GM19023 (cell line): ENCODE data around the gene TGM5.
"Not testable (repeated sequence)": the region's sequence is repeated elsewhere in the genome, so short reads cannot be mapped to it uniquely, and the experiment has no call there.

Experiments
- ATAC-seq: cut with Tn5 transposase; IDR thresholded peaks from one replicate; pipeline ENCODE4 v1.9.1; 2021; ENCODE audit warnings: mild to moderate bottlenecking, moderate library complexity; ENCODE audit not compliant: unreplicated experiment

The TGM5 gene, protein sequence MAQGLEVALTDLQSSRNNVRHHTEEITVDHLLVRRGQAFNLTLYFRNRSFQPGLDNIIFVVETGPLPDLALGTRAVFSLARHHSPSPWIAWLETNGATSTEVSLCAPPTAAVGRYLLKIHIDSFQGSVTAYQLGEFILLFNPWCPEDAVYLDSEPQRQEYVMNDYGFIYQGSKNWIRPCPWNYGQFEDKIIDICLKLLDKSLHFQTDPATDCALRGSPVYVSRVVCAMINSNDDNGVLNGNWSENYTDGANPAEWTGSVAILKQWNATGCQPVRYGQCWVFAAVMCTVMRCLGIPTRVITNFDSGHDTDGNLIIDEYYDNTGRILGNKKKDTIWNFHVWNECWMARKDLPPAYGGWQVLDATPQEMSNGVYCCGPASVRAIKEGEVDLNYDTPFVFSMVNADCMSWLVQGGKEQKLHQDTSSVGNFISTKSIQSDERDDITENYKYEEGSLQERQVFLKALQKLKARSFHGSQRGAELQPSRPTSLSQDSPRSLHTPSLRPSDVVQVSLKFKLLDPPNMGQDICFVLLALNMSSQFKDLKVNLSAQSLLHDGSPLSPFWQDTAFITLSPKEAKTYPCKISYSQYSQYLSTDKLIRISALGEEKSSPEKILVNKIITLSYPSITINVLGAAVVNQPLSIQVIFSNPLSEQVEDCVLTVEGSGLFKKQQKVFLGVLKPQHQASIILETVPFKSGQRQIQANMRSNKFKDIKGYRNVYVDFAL

GRCh38 chr15:43266834-43267233 is at the start of gene TGM5:
TGM5 (minus strand) TSS chr15:43266928; CDS start chr15:43266849, 79 bp downstream.
- no peak for ATAC-seq

DNA sequence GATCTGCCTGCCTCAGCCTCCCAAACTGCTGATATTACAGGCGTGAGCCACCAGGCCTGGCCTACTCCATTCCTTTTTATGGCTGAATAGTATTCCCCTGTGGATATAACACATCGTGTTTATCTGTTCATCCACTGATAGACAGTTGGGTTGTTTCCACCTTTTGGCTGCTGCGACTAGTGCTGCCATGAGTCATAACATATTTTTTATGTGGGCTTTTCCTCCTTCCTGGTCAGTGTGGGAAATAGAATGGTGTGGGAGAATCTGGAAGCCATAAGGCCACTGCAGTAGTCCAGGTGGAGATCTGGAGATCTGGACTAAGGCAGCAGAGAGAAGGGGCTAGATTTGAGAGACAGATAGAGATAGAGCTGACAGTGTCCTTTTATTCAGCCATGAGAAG is 47.4 kb upstream of the TGM5 start:
- no peak for ATAC-seq

DNA sequence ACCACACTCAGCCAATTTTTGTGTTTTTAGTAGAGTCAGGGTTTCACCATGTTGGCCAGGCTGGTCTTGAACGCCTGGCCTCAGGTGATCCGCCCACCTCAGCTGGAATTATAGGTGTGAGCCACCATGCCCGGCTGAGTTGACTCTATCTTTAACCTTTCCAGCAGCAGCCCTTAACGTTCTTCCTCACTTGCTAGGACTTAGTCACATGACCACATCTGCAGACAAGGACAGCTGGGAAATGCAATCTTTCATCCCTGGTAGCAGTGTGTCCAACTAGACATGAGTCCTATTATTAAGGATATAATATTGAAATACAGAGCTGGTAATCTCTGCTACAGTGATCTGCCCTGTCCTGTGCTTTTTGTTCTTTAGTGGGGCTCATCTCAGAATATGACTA is 45.6 kb upstream of the TGM5 start:
- no peak for ATAC-seq

DNA sequence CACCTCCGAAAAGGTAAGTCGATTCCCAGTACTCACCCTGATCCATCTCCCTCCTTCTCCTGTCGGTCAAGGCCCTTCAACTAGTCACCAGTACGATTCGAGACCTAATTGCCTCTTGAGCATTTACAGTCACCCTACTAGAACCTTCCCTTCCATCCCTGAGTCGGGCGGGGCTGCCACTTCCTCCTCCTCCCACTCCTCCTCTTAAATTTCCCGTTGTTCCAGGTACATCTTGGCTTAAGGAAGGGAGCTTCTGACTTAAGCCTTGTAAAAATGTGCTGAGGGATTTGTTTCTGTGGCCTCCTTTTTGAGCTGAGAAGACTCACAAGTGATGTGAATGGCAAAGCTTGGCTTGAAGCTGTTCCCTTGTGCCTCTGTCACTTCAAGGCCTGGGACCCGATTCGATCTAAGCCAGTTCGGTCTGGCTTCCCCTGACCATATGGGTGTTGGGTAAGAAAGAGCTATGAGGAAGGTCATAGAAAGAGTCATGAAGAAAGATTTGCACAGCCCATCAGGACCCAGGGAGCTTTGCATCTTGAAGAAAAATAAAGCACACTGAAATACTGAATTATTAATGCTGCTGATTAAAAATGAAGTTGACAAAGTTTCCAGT is 35.6 kb upstream of the TGM5 start, which contains the start of gene TGM7:
TGM7 (minus strand) TSS at position 51 of the 613 bp plus-strand sequence.
- ATAC-seq: no peak

- no peak for ATAC-seq
Measured at GRCh38 chr15:43299884-43300283, 33.2 kb upstream of the TGM5 start.

GRCh38 chr15:43299411-43299810 is 32.7 kb upstream of the TGM5 start:
- ATAC-seq: no peak

DNA sequence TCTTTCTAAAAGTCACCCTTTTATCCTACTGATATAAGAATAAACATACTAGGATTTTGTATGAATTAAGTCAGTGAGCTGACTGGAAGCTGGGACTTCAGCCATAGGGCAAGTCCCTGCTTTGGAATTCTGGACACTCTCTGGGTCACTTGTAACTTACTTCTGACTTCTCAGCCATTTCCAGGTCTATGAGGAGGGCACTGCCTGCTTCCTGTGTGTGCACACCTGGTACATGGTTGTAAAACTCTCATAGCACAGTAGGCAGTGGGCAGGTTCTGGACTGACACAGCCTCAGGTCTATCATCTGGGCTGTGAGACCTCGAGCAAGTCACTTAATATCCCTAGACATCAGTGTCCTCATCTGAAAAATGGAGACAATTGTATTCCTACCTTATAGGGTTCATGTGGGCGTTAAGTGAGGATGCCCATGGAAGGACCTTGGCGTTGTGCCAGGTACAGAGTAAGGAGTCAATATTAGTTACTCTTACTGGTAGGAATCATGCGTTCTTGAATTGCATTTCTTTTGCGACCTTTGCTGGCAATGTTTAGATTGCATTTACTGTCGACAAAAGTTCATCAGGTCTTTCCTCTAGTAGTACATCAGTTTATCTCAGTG is 27.5 kb upstream of the TGM5 start:
- ATAC-seq: no peak

DNA sequence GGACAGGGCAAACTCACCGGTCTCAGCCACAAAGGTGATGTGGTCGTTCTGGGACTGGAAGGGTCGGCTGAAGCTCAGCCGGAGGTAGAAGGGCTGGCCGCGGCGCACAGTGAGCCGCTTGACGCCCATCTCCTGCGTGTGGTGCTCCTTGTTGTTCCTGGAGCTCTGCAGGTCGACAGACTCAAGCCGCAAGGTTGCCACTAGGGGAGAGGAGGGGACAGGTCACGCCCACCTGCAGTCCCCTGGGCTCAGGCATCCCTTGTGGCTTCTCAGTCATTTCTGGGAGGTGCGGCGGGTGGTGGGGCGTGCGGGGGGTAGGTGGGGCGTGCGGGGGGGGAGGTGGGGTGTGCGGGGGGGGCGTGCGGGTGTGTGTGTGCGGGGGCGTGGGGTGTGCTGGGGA is 26.7 kb upstream of the TGM5 start:
- ATAC-seq: no peak

DNA sequence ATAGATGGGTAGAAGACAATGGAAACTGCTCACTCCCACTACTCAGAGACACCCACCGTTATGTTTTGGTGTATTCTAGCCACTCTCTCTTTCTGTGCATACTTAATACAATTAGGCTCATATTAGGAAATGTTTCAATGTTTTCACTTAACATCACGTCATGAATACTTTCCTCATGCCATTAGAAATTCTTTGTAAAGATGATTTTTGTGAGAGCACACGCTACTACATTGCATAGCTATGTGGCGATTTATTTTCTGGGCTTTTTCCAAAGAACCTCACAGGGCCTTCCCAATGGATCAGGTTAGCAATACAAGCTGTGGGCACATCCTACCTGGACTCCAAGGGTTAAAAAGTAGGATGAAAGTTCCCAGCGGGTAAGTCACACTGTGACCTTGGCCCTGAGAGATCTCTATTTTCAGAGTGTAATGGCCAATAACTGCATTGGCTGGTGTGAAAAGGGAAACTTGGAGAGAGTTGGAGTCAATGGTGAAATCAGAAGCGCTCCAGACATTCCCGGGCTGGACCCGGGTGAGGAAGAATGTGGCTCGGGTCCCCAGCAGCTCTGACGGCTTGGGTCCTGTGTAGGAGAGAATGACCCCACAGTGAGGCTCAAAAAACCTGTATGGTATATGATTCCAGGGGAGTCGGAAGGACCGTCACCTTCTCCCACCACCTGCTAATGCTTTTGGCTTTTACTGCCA is 25.8 kb upstream of the TGM5 start:
- ATAC-seq: no peak

DNA sequence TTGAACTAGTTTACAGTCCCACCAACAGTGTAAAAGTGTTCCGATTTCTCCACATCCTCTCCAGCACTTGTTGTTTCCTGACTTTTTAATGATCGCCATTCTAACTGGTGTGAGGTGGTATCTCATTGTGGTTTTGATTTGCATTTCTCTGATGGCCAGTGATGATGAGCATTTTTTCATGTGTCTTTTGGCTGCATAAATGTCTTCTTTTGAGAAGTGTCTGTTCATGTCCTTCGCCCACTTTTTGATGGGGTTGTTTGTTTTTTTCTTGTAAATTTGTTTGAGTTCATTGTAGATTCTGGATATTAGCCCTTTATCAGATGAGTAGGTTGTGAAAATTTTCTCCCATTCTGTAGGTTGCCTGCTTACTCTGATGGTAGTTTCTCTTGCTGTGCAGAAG is 22.9 kb upstream of the TGM5 start:
- not testable (repeated sequence) for ATAC-seq

DNA sequence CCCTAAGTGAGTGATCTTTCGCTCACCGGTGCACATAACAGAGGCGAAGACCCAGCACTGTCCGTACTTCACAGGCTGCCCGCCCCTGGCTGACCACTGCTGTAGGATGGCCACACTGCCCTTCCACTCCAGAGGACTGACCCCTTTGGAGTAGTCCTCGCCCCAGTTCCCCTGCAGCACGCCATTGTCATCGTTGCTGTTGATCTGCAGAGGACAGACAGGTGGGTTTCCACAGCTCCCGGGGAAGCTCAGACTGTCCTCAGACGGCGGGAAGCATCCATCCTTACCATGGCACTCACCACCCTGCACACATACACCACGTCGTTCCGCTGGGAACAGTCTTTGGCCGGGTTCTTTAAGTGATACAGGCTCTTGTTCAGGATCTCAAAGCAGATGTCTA is 20.5 kb upstream of the TGM5 start:
- ATAC-seq: no peak

- ATAC-seq: no peak
Measured at GRCh38 chr15:43286074-43286473, 19.3 kb upstream of the TGM5 start.

DNA sequence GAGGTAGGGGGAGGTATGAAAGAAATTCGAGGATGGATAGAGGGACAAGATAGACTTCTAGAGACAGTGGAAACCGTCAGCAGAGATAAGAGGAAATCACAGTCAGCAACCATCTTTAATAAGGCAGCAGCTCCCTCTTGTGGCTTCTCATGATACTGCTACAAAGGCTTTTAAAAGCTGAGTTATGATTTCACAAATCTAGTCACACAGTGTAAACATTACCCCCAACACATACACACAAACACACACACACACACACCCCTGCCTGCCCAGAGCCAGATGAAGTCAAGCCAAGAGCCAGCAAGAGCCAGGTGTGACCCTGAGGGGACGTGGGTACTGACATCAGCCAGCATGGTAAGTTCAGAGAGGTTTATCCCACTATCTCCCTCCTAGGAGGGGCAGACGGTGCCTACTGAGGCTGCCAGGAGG is 18.9 kb upstream of the TGM5 start:
- no peak for ATAC-seq

GRCh38 chr15:43283526-43283925 is 16.8 kb upstream of the TGM5 start:
- no peak for ATAC-seq

- ATAC-seq: no peak
Measured at GRCh38 chr15:43281926-43282602, 15.3 kb upstream of the TGM5 start.

DNA sequence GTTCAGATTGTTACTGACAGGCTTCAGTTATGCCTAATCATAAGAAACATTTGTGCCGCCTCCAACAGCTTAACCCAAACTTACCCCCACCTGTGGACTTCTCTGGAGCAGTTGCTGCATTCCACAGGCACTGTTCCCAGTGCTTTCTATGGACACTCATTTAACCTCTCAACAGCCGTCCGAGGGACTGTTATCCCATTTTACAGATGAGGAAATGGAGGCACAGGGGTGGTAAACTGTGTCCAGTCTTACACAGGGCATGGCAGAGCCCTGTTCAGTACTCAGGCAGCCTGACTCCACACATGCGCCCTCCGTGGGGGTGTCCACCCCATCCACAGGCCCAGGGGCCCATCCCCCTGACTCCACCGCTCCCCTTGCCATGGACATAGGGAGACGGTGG is 14.3 kb upstream of the TGM5 start:
- ATAC-seq: no peak

DNA sequence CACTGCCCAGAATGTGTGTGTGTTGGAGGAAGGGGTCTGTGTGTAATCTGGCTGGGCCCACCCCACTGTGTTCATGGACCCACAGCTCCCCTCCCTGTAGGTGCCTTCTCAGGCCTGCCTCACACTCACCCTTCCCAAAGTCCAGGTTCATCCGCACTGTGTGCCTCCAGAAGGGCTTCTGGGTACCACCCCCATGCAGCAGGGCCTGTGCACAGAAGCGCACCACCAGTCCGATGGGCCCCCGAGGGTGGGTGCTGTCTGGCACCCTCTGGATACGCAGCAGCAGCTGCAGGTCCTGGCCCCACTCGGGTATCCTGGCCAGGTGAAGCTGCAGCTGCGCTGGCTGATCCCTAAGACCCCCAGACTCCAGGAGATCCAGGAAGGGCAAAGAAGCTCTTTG is 12.8 kb upstream of the TGM5 start:
- ATAC-seq: no peak

GRCh38 chr15:43278869-43279268 is 12.1 kb upstream of the TGM5 start:
- no peak for ATAC-seq

DNA sequence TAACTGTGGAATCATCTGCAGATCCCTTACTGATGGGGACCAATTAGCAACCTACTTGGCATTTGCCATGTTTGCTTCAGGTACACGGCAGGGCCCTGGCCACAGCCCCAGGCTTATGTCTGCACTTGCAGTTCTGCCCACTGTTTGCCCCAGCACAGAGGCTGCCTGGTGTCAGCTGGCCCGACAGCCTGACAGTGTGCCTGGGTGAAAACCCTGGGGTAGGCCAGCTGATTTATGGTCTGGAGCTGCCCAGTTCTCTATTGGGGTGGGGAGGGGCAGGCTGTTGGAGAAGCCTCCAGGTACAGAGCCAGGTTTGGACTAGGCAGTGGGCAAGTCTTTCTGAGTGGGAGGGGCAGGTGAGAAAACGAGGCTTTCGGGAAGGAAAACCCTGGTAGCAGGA is 11.2 kb upstream of the TGM5 start:
- ATAC-seq: no peak

GRCh38 chr15:43277231-43277823 is 10.6 kb upstream of the TGM5 start:
- no peak for ATAC-seq
